Measurements from ENCODE around the gene OR5F1.

Gene OR5F1

DNA sequence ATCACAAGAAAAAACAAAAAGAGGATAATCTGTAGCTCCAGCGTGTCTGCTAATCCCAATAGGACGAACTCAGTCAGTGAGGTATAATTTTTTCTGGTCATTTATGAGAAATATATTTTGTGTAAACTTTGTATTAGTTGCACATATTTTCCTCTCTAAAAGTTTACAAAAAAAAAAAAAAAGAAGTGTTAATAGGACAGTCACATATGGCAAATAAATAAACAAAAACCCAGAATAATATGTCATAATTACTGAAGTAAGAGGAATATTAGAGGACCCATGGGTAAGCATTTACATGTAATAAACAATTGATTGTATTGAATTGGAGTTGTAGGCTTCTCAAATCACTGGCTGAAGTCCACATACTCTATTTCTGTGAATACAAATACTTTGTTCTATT lies at the start of gene OR5F1:
TSS of gene OR5F1 (minus strand) at position 101 of the 400 bp plus-strand sequence. CDS start at position 101, 0 bp downstream.
- no peak within 1 kb of the TSS for H3K4me3 Mint-ChIP-seq
- H3K36me3 Mint-ChIP-seq (ENCODE audit: low read depth) = no peaks in the 10 kb centered on the region
- no peaks in the 10 kb centered on the region for H3K4me1 Mint-ChIP-seq (ENCODE audit: low read depth)
- no peaks in the 10 kb centered on the region for H3K27me3 Mint-ChIP-seq
- H3K27ac Mint-ChIP-seq = no peak within 1 kb of the TSS
- peaks cover 9% of the 10 kb centered on the region for H3K9me3 Mint-ChIP-seq
- intact Hi-C loops (cut with micrococcal nuclease) = no loop called here

DNA sequence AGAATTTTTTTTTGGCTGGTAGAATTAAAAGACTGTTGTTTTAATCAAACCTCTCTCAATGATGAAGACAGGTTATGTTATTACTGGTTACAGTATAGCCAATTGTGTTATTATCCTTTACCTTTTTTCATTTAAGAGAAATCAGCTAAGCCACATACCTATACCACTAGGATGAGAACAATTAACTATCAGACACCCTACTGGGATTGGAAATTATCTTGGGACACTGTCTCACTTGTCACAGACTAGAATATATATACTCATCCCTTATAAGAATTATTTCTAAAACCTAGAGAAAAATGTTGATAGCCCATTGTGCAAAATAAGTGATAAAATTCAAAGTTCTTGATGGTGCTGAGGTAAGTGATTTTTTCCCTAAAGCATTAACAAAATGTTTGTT lies 32.9 kb upstream of the OR5F1 start, which contains the start of gene OR5AS1:
TSS of gene OR5AS1 (plus strand) at position 301 of the 400 bp plus-strand sequence. CDS start 2,765 bp downstream, outside the sequence.
- intact Hi-C loops (cut with micrococcal nuclease) = no loop called here
- Mint-ChIP-seq H3K4me1 (ENCODE audit: low read depth) (no peaks in the 10 kb centered on the region), H3K27ac (no peak within 1 kb of the TSS), H3K4me3 (no peak within 1 kb of the TSS), H3K36me3 (ENCODE audit: low read depth) (no peaks in the 10 kb centered on the region), H3K9me3 (no peaks in the 10 kb centered on the region), H3K27me3 (no peaks in the 10 kb centered on the region)

DNA sequence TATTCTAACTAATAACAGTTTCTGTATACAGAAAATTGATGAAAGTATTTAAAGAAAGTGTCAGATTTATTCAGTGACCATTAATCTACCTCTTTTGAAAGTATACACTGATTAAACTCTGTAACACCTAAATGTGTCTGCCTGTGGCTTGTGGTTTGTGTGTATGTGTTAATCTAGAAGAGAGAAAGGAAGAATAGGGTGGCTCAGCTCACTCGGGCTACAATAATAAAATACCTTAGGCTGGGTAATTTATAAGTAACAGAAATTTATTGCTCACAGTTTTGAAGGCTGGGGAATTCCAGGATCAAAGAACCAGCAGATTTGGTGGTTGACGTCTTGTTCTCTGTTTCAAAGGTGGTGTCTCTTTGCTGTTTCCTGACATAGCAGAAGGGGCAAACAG lies 19.4 kb upstream of the OR5F1 start:
- Mint-ChIP-seq H3K27me3 (no peaks in the 10 kb centered on the region), H3K36me3 (ENCODE audit: low read depth) (no peaks in the 10 kb centered on the region), H3K4me1 (ENCODE audit: low read depth) (no peaks in the 10 kb centered on the region), H3K4me3 (no peak overlapping the region), H3K27ac (no peak overlapping the region), H3K9me3 (peaks cover 34% of the 10 kb centered on the region)
- intact Hi-C loops (cut with micrococcal nuclease) = no loop called here

DNA sequence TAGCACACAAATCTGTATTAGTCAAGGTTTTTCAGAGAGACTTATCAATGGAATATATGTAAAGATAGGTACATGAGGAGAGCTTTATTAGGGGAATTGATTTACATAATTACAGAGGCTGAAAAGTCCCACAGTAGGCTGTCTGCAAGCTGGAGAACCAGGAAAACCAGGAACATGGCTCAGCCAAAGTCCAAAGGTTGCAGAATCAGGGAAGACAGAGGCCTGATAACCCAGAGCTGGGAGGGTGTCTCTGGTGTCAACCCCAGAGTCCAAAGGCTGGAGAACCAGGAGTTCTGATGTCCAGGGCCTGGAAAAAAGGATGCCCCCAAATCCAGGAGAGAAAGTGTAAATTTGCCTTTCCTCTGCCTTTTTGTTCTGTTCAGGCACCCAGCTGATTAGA lies 16.3 kb upstream of the OR5F1 start:
- no peak overlapping the region for H3K4me3 Mint-ChIP-seq
- intact Hi-C loops (cut with micrococcal nuclease) = no loop called here
- no peaks in the 10 kb centered on the region for H3K27me3 Mint-ChIP-seq
- H3K27ac Mint-ChIP-seq = no peak overlapping the region
- H3K36me3 Mint-ChIP-seq (ENCODE audit: low read depth) = no peaks in the 10 kb centered on the region
- H3K9me3 Mint-ChIP-seq = peaks cover 45% of the 10 kb centered on the region
- H3K4me1 Mint-ChIP-seq (ENCODE audit: low read depth) = no peaks in the 10 kb centered on the region

DNA sequence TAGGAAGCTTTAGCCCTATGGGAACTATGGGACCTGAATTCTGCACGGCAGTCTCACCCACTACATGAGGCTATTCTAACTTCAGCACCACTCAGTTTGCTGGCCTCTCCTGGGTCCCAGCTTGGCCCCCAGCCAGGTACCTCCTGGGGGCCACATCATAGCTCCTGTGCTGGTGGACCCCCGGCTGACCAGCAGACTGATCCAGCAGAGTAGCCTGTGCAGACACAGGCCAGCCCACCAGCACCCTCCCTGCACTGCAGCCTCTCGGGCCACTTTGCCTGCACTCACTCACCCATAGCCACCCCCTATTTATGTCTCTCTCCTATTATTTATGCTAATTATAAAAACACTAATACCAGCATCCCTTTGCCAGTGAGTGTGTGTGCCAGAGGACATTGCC lies 23.5 kb downstream of the OR5F1 start:
- peaks cover 5% of the 10 kb centered on the region for H3K9me3 Mint-ChIP-seq
- intact Hi-C loops (cut with micrococcal nuclease) = no loop called here
- no peaks in the 10 kb centered on the region for H3K4me1 Mint-ChIP-seq (ENCODE audit: low read depth)
- no peak overlapping the region for H3K4me3 Mint-ChIP-seq
- H3K36me3 Mint-ChIP-seq (ENCODE audit: low read depth) = no peaks in the 10 kb centered on the region
- H3K27ac Mint-ChIP-seq = no peak overlapping the region
- no peaks in the 10 kb centered on the region for H3K27me3 Mint-ChIP-seq

DNA sequence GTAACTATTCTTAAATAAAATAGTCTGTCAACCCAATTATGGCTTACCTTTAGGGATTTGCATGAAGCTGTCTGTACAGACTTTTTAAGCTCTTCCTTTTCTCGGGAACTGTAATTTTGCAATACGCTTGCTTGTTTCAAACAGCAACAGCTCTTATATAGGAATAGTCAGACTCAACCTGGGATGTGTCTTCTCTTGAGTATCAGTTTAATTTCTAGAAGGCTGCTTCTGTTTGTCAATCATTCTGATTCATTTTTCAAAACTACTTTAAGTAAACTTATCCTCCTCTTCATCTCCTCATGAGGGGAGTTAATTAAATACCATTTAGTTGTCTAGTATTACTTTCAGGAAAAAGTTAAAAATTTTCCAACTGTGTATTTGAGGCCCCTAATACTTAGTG lies 24.6 kb downstream of the OR5F1 start, which contains the start of gene OR10AG1:
TSS of gene OR10AG1 (minus strand) at position 101 of the 400 bp plus-strand sequence. CDS start at position 63, 38 bp downstream.
- Mint-ChIP-seq H3K27ac (no peak within 1 kb of the TSS), H3K36me3 (ENCODE audit: low read depth) (no peaks in the 10 kb centered on the region)
- intact Hi-C loops (cut with micrococcal nuclease) = no loop called here

DNA sequence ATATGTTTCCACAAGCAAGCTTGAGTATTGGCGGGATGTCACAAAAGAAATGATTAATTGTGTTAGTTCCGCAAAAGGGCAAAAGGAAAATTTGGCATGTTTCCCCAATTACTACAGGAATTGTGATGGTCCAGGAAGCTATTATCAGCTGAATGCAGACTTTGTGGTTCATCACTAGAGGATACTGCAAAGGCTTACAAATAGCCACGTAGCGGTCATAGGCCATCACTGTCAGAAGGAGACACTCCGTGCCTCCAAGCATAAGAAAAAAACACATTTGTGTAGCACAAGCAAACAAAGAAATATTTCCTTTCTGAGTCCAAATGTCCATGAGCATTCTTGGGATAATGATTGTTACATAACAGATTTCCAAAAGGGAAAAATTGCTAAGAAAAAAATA lies 26.5 kb downstream of the OR5F1 start:
- Mint-ChIP-seq H3K4me1 (ENCODE audit: low read depth) (no peaks in the 10 kb centered on the region), H3K9me3 (peaks cover 5% of the 10 kb centered on the region), H3K4me3 (no peak overlapping the region), H3K36me3 (ENCODE audit: low read depth) (no peaks in the 10 kb centered on the region), H3K27me3 (no peaks in the 10 kb centered on the region), H3K27ac (no peak overlapping the region)
- intact Hi-C loops (cut with micrococcal nuclease) = no loop called here

More for the DNA sequence above, 24.6 kb downstream of the OR5F1 start, which contains the start of gene OR10AG1:
- no peaks in the 10 kb centered on the region for H3K27me3 Mint-ChIP-seq
- peaks cover 5% of the 10 kb centered on the region for H3K9me3 Mint-ChIP-seq
- H3K4me1 Mint-ChIP-seq (ENCODE audit: low read depth) = no peaks in the 10 kb centered on the region
- H3K4me3 Mint-ChIP-seq = no peak within 1 kb of the TSS

DNA sequence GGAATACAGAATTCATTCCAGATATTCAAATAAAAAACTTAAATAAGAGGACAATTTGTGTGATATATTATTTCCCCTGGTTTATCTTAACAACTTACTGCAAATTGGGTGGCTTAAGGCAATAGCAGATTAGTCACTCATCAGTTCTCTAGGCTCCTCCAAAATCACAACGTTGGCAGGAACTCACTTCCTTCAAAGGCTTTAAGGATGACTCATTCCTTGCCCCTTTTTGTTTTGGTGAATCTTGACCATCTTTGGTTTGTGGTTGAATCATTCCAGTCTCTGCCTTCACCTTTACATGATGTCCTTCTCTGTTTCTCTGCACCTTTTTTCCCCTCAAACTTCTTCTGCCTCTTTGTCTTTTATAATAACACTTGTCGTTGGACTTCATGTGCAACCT lies 28.0 kb downstream of the OR5F1 start:
- Mint-ChIP-seq H3K9me3 (no peaks in the 10 kb centered on the region), H3K4me1 (ENCODE audit: low read depth) (no peaks in the 10 kb centered on the region), H3K4me3 (no peak overlapping the region), H3K27me3 (no peaks in the 10 kb centered on the region), H3K36me3 (ENCODE audit: low read depth) (no peaks in the 10 kb centered on the region), H3K27ac (no peak overlapping the region)
- intact Hi-C loops (cut with micrococcal nuclease) = no loop called here

DNA sequence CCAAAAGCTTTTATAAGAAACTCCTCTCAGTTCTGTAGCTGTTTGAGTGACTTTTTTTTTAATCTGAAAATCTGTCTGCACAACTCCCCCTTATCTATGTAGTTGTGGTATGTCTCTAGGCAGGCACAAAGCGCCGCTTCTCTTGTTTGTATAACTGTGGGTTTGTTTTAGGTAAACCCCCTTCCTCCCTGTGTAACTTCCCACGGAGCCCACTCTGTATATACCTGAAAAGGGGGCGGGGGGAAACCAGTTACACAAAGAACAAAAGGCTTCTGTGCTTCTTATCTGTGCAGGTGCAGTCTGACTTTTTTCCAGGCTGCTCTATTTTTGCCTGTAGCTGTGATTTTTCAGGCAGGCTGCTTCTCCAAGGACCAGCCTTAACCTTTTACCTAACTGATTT lies 37.9 kb downstream of the OR5F1 start:
- intact Hi-C loops (cut with micrococcal nuclease) = no loop called here
- H3K4me1 Mint-ChIP-seq (ENCODE audit: low read depth) = no peaks in the 10 kb centered on the region
- H3K27ac Mint-ChIP-seq = no peak overlapping the region
- no peak overlapping the region for H3K4me3 Mint-ChIP-seq
- H3K36me3 Mint-ChIP-seq (ENCODE audit: low read depth) = no peaks in the 10 kb centered on the region
- no peaks in the 10 kb centered on the region for H3K27me3 Mint-ChIP-seq
- no peaks in the 10 kb centered on the region for H3K9me3 Mint-ChIP-seq

DNA sequence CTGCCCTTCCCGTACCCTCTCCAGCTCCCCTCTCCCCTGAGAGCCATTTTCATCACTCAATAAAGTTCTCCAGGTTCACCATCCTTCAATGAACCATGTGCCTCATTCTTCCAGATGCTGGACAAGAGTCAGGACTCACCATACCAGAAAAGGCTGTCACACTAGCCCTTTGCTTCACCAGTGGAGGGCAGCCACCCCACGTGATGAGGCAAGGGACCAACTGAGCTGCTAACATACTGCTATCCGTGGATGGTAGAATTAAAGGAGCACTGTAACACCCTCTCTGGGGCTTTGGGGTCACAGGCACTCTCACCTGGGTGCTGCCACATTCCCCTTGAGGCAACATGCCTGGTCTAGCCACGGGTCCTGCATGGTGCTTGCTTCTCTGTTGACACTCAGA lies 45.1 kb downstream of the OR5F1 start:
- no peaks in the 10 kb centered on the region for H3K36me3 Mint-ChIP-seq (ENCODE audit: low read depth)
- no peaks in the 10 kb centered on the region for H3K9me3 Mint-ChIP-seq
- no peaks in the 10 kb centered on the region for H3K27me3 Mint-ChIP-seq
- intact Hi-C loops (cut with micrococcal nuclease) = loop anchor here (10.0 kb wide), 1 partner anchor 835 kb away; no protein-coding TSS in a partner anchor
- H3K4me3 Mint-ChIP-seq = no peak overlapping the region
- H3K4me1 Mint-ChIP-seq (ENCODE audit: low read depth) = no peaks in the 10 kb centered on the region
- H3K27ac Mint-ChIP-seq = no peak overlapping the region
